Activated CD4-positive, CD25-positive, alpha-beta regulatory T cell treated with anti-CD3 and anti-CD28 coated beads, Interleukin-2, amount 50 U/mL, for 24 hours (primary cell): Measurements from ENCODE around the gene RRAD.
"Not testable (repeated sequence)": the region's sequence is repeated elsewhere in the genome, so short reads cannot be mapped to it uniquely, and the experiment has no call there.

ENCODE experiments used
- ATAC-seq, 2 donors: fragments of 150-1000 bp; cut with Tn5 transposase; one replicate each; pipeline ENCODE4 v1.10.0; 2021; ENCODE audit warnings: mild to moderate bottlenecking in 1 of 2, moderate library complexity in 1 of 2

Gene RRAD, protein sequence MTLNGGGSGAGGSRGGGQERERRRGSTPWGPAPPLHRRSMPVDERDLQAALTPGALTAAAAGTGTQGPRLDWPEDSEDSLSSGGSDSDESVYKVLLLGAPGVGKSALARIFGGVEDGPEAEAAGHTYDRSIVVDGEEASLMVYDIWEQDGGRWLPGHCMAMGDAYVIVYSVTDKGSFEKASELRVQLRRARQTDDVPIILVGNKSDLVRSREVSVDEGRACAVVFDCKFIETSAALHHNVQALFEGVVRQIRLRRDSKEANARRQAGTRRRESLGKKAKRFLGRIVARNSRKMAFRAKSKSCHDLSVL

GRCh38 chr16:66925322-66925840 is at the start of gene RRAD:
Gene RRAD (minus strand): TSS chr16:66925535. CDS start chr16:66925179, 356 bp downstream.
- ATAC-seq, result no peak

- not testable (repeated sequence) for ATAC-seq
These were observed 49.6 kb upstream of the RRAD start for GRCh38 chr16:66974932-66975246.

GRCh38 chr16:66974156-66974931 is 49.0 kb upstream of the RRAD start:
- not testable (repeated sequence) for ATAC-seq

- no peak for ATAC-seq
These were observed 48.4 kb upstream of the RRAD start for GRCh38 chr16:66973716-66974115.

DNA sequence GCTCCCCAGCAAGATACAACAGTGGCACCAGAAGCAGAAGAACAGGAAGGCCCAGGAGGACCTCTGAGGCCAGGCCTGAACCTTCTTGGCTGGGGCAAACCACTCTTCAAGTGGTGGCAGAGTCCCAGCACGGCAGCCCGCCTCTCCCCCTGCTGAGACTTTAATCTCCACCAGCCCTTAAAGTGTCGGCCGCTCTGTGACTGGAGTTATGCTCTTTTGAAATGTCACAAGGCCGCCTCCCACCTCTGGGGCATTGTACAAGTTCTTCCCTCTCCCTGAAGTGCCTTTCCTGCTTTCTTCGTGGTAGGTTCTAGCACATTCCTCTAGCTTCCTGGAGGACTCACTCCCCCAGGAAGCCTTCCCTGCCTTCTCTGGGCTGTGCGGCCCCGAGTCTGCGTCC is 47.6 kb upstream of the RRAD start:
- no peak for ATAC-seq

GRCh38 chr16:66970775-66971720 is 45.7 kb upstream of the RRAD start:
- peak; percentile 58 to 66 for ATAC-seq

DNA sequence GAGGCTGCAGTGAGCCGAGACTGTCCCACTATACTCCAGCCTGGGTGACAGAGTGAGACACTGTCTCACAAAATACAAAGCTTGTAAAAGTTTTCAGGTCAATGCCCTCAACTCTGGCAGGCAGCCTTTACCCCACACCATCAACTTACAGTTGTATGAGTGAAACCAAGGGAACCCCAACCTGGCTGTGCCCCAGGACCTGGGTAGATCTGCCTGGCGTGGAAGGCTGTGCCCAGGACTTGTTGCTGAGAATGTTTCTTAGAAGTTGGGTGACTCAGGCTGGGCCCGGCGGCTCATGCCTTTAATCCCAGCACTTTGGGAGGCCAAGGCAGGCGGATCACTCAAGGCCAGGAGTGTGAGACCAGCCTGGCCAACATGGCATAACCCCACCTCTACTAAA is 43.5 kb upstream of the RRAD start:
- no peak for ATAC-seq

DNA sequence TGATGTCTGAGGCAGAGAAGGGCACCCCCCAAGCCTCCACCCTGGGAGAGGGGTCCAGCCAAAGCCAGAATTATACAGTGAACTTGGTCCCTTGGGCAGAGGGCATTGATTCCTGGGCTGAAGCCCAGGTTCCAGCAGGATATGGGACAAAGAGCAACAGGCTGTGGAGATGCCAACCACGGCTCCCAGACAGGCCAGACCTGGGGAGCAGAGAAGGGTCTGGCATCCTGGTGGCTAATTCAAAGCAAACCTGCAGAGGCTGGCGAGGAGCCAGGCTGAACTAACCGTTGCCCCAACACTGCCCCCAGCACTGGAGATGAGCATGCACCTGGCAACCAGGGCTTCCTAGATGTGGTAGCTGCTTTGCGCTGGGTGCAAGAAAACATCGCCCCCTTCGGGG is 38.7 kb upstream of the RRAD start:
- ATAC-seq, result no peak

DNA sequence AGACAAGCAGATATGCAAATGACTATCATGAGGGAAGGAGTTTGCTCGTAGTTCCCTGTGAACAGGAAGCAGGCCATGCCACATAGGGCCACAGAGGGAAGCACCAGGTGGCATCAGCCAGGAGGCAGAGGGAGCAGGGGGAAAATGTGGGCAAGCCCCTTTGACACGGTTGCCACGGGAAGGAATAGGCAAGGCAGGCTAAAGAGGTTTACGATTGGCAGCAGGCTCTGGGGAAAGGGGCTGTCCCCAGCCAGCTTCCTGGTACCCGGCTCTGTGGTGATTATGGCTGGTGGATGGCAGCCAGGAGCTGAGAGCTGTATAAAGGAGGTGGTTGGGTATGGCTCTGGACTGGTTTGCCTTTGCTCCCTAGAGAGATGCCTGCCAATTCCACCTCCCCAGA is 36.6 kb upstream of the RRAD start:
- no peak for ATAC-seq

GRCh38 chr16:66961065-66961744 is 35.9 kb upstream of the RRAD start, which contains the start of gene CES3:
Gene CES3 (plus strand): TSS chr16:66961266. CDS start chr16:66961308, 42 bp downstream.
- ATAC-seq, result peak; percentile 82 to 93

- ATAC-seq, result no peak
These were observed 34.9 kb upstream of the RRAD start for GRCh38 chr16:66960270-66960669.

DNA sequence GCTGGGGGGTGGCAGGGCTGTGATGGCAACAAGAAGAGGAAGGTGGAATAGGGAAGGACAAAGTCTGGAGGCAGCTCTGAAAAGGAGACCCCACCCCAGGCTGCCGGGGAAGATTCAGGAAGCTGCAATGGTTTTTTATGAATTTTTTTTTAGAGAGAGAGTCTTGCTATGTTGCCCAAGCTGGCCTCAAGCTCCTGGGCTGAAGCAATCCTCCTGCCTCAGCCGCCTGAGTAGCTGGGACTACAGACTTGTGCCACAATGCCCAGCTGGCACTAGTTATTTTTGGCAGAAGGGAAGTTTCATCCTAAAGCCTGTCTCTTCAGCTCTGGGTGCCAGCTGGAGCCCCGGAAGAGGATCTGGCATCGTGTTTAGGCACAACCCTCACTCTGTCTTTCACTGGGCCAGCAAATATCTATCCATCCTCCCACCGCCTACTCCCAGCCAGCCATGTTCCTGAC is 34.4 kb upstream of the RRAD start:
- no peak for ATAC-seq

DNA sequence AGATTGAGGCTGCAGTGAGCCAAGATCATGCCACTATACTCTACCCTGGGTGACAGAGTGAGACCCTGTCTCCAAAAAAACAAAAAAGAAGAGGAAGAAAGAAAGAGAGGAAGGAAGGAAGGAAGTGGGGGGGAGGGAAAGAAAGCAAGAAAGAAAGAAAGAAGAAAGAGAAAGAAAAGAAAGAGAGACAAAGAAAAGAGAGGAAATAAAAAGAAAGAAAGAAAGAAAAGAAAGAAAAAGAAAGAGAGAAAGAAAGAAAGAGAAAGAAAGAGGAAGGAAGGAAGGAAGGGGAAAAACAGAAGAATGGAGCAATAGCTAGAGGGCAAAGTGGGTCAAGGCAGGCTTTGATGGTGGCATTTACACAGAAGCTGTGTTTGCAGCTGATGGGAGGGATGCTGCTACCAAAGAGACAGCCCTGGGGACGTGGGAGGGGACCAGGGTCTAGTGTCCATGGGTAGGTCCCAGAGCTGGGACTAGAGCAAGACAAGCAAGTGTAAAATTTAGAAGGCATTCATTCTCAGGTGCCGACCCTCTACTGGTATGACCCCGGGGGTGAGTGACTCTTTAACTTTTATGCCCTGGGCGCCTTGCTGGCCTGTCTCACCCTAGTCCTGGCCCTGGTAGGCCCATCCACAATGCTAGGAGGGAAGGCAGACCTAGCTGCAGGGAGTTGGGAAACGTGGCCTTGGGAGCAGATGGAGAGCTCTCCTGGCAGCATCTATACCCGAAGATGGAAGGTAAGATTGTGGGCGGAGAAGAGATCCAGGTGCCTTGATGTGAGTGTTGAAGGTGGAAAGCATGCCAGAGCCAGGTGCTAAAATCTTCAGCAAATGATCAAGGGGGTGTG is 33.7 kb upstream of the RRAD start:
- ATAC-seq, result no peak

GRCh38 chr16:66956154-66956457 is 30.8 kb upstream of the RRAD start:
- ATAC-seq, result not testable (repeated sequence)

DNA sequence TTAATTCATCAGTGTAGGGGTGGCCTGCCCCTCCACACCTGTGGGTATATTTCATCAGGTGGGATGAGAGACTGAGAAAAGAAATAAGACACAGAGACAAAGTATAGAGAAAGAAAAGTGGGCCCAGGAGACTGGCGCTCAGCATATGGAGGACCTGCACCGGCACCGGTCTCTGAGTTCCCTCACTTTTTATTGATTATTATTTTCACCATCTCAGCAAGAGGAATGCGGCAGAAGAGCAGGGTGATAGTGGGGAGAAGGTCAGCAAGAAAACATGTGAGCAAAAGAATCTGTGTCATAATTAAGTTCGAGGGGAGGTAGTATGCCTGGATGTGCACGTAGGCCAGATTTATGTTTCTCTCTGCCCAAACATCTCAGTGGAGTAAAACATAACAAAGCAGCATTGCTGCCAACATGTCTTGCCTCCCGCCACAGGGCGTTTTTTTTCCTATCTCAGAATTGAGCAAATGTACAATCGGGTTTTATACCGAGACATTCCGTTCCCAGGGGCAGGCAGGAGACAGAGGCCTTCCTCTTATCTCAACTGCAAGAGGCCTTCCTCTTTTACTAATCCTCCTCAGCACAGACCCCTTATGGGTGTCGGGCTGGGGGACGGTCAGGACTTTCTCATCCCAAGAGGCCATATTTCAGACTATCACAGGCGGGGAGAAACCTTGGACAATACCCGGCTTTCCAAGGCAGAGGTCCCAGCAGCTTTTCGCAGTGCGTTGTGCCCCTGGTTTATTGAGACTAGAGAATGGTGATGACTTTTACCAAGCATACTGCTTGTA is 30.2 kb upstream of the RRAD start:
- ATAC-seq, result not testable (repeated sequence)

DNA sequence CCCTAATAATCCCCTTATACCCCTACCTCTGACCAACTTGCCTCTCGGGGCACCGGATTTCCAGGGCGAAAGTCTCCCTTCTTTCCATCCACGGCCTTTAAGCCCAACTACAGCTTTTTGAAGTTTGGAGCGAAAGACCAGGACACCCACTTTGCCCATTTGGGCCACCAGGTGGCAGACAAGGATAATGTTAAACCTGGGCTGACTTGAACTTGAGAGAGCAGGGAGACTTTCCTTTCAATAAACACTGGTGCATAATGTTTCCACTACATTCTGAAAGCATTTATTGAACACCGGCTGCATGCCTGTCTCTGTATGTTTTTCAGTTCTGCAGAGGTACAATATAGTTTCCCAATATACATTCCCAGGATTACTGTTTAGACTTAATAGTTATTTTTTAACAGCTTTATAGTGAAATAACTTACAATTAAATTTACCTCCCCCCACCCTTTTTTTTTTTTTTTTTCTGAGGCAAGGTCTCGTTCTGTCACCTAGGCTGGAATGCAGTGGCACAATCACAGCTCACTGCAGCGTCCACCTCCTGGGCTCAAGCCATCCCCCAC is 28.8 kb upstream of the RRAD start:
- peak; percentile 53 to 84 for ATAC-seq

DNA sequence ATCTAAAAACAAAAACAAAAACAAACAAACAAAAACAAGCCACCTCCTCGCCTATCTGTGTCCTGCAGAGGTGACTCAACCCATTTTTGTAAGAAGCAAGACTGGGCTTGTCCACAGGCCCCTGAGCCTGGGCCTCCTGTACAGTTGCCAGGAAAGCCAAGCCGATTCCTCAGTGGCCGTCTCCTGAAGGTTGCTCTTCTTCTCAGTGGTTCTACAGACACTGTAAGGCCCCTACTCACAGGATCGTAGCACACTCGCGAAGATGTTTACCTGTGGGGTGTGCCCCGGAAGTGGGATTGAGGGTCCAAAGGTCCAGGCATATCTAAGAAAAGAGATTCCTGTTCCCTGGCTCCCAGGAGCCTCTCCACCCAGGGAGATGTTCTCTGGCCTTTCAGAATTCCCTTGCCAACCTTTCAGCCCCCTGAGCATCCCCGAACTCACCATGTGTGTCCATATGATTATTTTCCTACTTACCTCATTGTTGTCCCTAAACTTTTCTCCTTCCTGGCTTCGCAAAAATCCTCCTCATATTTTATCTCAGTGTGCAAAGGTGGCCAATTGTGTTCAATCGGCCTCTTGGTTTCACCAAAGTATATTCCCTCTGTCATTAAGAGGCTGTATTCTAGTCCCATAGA is 28.2 kb upstream of the RRAD start:
- no peak for ATAC-seq

DNA sequence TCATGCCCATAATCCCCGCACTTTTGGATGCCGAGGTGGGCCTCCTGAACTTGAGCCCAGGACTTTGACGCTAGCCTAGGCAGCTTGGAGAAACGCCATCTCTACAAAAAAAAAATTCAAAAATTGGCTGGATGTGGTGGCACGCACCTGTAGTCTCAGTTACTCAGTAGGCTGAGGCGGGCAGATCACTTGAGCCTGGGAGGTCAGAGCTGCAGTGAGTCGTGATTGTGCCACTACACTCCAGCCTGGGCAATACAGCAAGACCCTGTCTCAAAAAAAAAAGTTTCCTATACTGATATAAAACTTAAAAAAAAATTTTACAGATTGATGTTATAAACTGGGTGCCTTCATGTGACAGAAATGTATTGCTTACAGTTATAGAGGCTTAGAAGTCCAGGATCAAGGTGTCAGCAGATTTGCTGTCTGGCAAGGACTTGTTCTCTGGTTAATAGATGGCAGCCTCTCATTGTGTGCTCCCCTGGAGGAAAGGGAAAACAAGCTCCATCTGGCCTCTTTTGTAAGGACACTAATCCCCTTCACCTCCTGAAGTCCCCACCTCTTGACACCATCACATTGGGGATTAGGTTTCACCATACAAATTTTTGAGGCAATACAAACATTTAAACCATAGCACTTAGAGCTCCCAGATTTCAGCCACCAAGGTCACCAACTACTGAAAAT is 27.2 kb upstream of the RRAD start:
- ATAC-seq, result no peak
